Stomach (tissue), 9 donors: Measurements from ENCODE around the gene JAKMIP2. TPM values are rescaled to one million over a fixed set of nuclear protein-coding genes. Genes with fewer than 3 reads are reported as not detected.

Experiments
- DNase-seq, 2 donors: peaks; one replicate each; pipeline versions ENCODE4 v3.0.0 to v3.0.0-alpha.2; 2013 to 2019
- H3K27ac ChIP-seq, 5 donors: fragments of 200-600 bp in 4 of 5; sonication (generic) in 4 of 5; one replicate each; pipeline ENCODE4 v1.5.1; 2013 to 2019; ENCODE audit warnings: mild to moderate bottlenecking in 1 of 5, moderate library complexity in 1 of 5
- H3K27me3 ChIP-seq, 3 donors: fragments of 200-600 bp; sonication (generic); one replicate each; pipeline ENCODE4 v1.5.1; 2017 to 2019; ENCODE audit warnings: mixed run types in 1 of 3
- H3K36me3 ChIP-seq, 4 donors: fragments of 200-600 bp; sonication (generic); 1 replicate in 3 of 4; 2 replicates in 1 of 4; pipeline ENCODE4 v1.5.1; 2016 to 2019
- H3K4me1 ChIP-seq, 4 donors: fragments of 200-600 bp; sonication (generic); one replicate each; pipeline ENCODE4 v1.5.1; 2016 to 2019
- H3K4me3 ChIP-seq, 4 donors: fragments of 200-600 bp; sonication (generic) in 3 of 4; one replicate each; pipeline ENCODE4 v1.5.1; 2016 to 2019; ENCODE audit warnings: mild to moderate bottlenecking in 1 of 4
- H3K9me3 ChIP-seq, 4 donors: fragments of 200-600 bp; sonication (generic); one replicate each; pipeline ENCODE4 v1.5.1; 2016 to 2019
- EP300 ChIP-seq: sonication (generic); formaldehyde crosslinking; IDR thresholded peaks from one replicate; pipeline ENCODE4 v1.6.1; 2017; ENCODE audit warnings: antibody characterized with exemption
- POLR2A ChIP-seq, 4 donors: fragments of 450-650 bp; IDR thresholded peaks; one replicate each; pipeline ENCODE4 v1.6.1; 2016; ENCODE audit warnings: antibody characterized with exemption in 4 of 4, control low read depth in 2 of 4, mild to moderate bottlenecking in 1 of 4, moderate library complexity in 1 of 4
- POLR2AphosphoS5 ChIP-seq, 3 donors: sonication (generic); formaldehyde crosslinking; IDR thresholded peaks; one replicate each; pipeline ENCODE4 v1.6.1; 2016; ENCODE audit warnings: antibody characterized with exemption in 3 of 3
- WGBS, 5 donors: extraction: QIAGEN DNeasy Blood & Tissue Kit in 3 of 5; methylation state at CpG; one replicate each; pipeline versions ENCODE4 v1.1.5 to v1.1.7; 2013 to 2018; 5-methylcytosine and 5-hydroxymethylcytosine counted together
- intact Hi-C: fragments of 100-400 bp; cut with DNase I; formaldehyde crosslinking; loops from one replicate; pipeline ENCODE4 v1.15.1; 2023; ENCODE audit warnings: low total_unique reads
- polyA plus RNA-seq, 3 donors: library from polyadenylated mRNA; stranded (reverse); fragments of 200-250 nt; gene quantifications; one replicate each; pipeline ENCODE4 v1.2.3, GENCODE V29; 2013
- total RNA-seq, 5 donors: library from RNA; depleted of rRNA; stranded (reverse); fragments of >200 nt; gene quantifications; one replicate each; pipeline versions ENCODE4 v1.1.0 to v1.2.3, GENCODE V29; 2014 to 2016
- TF ChIP-seq, protein P1 (sequence below), 7 experiments: fragments of 450-650 bp in 4 of 7; fragments of 200-600 bp in 3 of 7; sonication (generic) in 3 of 7; IDR thresholded peaks; one replicate each; pipeline ENCODE4 v1.5.1; 2016 to 2019; ENCODE audit warnings: antibody characterized with exemption in 7 of 7, control low read depth in 2 of 7, mild to moderate bottlenecking in 1 of 7
- donor health status: healthy with polysubstance abuse.
- donor health status: Bipolar disorder and iron deficiency.
- donor health status: healthy.

JAKMIP2 gene
- total and polyA plus RNA-seq, 8 donors = 0.13 to 13.4 (median 2.6) TPM; not detected in 1

DNA sequence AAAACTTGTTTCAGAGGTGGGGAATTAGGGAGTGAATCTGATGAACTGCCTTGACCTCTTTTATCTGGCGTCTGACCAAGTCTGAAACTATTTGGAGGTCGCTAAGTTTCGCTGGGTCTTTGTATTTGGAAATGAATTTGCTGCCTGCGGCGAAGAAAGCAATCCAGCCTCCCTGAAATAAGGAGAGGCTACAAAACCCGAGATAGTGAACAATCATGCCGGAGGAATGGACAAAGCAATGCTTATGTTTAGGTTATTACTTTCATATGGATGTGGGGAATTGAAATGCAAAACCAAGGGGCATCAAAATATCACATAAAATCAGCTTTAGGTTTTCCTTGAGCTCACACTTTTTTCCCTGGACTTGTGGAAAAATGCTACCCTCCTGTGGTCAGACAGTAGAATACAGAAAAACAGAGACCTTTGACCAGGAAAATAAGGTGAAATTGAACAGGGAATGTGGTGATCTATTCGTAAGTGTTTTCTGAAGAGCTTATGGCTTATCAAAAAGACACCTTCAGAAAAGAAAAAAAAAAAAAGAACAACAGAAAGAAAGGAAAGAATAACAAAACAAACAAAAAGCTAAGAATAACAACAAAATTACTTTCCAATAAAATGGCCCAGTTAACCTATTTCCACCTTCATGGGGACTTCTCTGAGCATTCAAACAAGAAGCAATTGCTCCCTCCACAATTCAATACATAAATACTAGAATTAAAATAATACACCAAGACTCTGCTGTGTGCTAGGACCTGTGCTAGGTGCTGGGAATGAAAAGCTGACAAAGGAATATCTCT is 204.1 kb downstream of the JAKMIP2 start:
- H3K27ac ChIP-seq = no peak overlapping the region
- H3K4me3 ChIP-seq = no peak overlapping the region
- DNase-seq = peak in 1 of 2 donors; percentile 79
- no peaks in the 10 kb centered on the region for H3K36me3 ChIP-seq
- 30 to 39% (median 36%) methylated on average over 8 of the region's 8 CpGs for WGBS, 5 donors
- H3K9me3 ChIP-seq = peaks cover 0 to 9% (median 4%) of the 10 kb centered on the region in 4 donors
- no peaks in the 10 kb centered on the region for H3K27me3 ChIP-seq
- intact Hi-C loops = loop anchor here (10.0 kb wide), 1 partner anchor 354 kb away; no protein-coding TSS in a partner anchor
- TF ChIP-seq POLR2AphosphoS5 (IDR thresholded peaks at IDR 0.05) = no peak
- no peak for TF ChIP-seq EP300
- no peak for TF ChIP-seq POLR2A (IDR thresholded peaks at IDR 0.05)
- TF ChIP-seq, protein P1, sequence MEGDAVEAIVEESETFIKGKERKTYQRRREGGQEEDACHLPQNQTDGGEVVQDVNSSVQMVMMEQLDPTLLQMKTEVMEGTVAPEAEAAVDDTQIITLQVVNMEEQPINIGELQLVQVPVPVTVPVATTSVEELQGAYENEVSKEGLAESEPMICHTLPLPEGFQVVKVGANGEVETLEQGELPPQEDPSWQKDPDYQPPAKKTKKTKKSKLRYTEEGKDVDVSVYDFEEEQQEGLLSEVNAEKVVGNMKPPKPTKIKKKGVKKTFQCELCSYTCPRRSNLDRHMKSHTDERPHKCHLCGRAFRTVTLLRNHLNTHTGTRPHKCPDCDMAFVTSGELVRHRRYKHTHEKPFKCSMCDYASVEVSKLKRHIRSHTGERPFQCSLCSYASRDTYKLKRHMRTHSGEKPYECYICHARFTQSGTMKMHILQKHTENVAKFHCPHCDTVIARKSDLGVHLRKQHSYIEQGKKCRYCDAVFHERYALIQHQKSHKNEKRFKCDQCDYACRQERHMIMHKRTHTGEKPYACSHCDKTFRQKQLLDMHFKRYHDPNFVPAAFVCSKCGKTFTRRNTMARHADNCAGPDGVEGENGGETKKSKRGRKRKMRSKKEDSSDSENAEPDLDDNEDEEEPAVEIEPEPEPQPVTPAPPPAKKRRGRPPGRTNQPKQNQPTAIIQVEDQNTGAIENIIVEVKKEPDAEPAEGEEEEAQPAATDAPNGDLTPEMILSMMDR (IDR thresholded peaks at IDR 0.05) = peak in 4 of 7 experiments; percentile 24 to 64 (median 45)
- no peaks in the 10 kb centered on the region for H3K4me1 ChIP-seq

- Histone ChIP-seq H3K9me3 (peaks cover 0 to 9% (median 4%) of the 10 kb centered on the region in 4 donors), H3K4me1 (no peaks in the 10 kb centered on the region), H3K27ac (no peak overlapping the region), H3K36me3 (no peaks in the 10 kb centered on the region), H3K27me3 (no peaks in the 10 kb centered on the region), H3K4me3 (no peak overlapping the region)
- TF ChIP-seq, protein P1 (IDR thresholded peaks at IDR 0.05) = peak in 5 of 7 experiments; percentile 28 to 93 (median 73)
- TF ChIP-seq POLR2AphosphoS5 (IDR thresholded peaks at IDR 0.05) = no peak
- no peak for TF ChIP-seq POLR2A (IDR thresholded peaks at IDR 0.05)
- WGBS, 5 donors = 39 to 44% (median 41%) methylated on average over 15 of the region's 15 CpGs
- peak; percentile 54 to 79 for DNase-seq
- intact Hi-C loops = loop anchor here (10.0 kb wide), 1 partner anchor 352 kb away; no protein-coding TSS in a partner anchor
Observed at GRCh38 chr5:147576646-147577535, 205.6 kb downstream of the JAKMIP2 start.

- no peaks in the 10 kb centered on the region for H3K27me3 ChIP-seq
- no peak for DNase-seq
- intact Hi-C loops = loop anchor here (10.0 kb wide), 1 partner anchor 351 kb away; no protein-coding TSS in a partner anchor
- no peak for TF ChIP-seq POLR2AphosphoS5 (IDR thresholded peaks at IDR 0.05)
- TF ChIP-seq, protein P1 (IDR thresholded peaks at IDR 0.05) = no peak
- no peak for TF ChIP-seq EP300
- TF ChIP-seq POLR2A (IDR thresholded peaks at IDR 0.05) = no peak
- H3K4me1 ChIP-seq = no peaks in the 10 kb centered on the region
- WGBS, 5 donors = 94 to 97% (median 96%) methylated on average over 4 of the region's 4 CpGs
- H3K27ac ChIP-seq = no peak overlapping the region
- no peaks in the 10 kb centered on the region for H3K36me3 ChIP-seq
- no peak overlapping the region for H3K4me3 ChIP-seq
- peaks cover 0 to 8% (median 2%) of the 10 kb centered on the region in 4 donors for H3K9me3 ChIP-seq
Observed at GRCh38 chr5:147575598-147575997, 206.9 kb downstream of the JAKMIP2 start.

DNA sequence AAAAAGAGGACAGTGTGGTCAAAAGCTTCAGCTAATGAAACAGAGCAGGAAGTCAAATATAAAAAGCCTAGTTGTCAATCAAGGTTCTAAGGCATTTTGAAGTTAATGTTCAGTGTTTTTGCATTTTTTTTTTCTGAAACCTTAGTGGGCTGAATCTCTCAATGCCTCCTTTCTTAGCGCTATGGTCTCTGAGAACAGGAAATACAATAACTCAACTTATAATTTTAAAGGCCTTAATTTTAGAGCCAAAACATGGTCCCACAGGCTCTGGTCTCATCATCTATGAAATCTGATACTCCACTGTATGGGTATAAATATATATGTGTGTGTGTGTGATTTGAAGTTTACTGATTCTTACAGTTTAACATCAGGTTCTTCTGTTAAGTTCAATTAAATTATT is 209.3 kb downstream of the JAKMIP2 start:
- Histone ChIP-seq H3K4me1 (no peaks in the 10 kb centered on the region), H3K27ac (no peak overlapping the region), H3K9me3 (no peaks in the 10 kb centered on the region), H3K36me3 (no peaks in the 10 kb centered on the region), H3K4me3 (no peak overlapping the region), H3K27me3 (no peaks in the 10 kb centered on the region)
- intact Hi-C loops = loop anchor here (10.0 kb wide), 1 partner anchor 348 kb away; no protein-coding TSS in a partner anchor
- 65 to 89% (median 87%) methylated on average over 1 of the region's 1 CpG for WGBS, 5 donors
- TF ChIP-seq, protein P1 (IDR thresholded peaks at IDR 0.05) = no peak
- TF ChIP-seq EP300 (no peak), POLR2AphosphoS5 (IDR thresholded peaks at IDR 0.05) (no peak), POLR2A (IDR thresholded peaks at IDR 0.05) (no peak)
- no peak for DNase-seq
